WTC11 (cell line): ENCODE data around the gene ATG101.

Experiments
- CBFB ChIP-seq: sonication (generic); formaldehyde crosslinking; IDR thresholded peaks from 2 replicates; pipeline ENCODE4 v1.8.1; 2022; ENCODE audit warnings: mild to moderate bottlenecking, low read depth, missing genetic modification reagents
- CREB1 ChIP-seq: sonication (generic); formaldehyde crosslinking; IDR thresholded peaks from 2 replicates; pipeline ENCODE4 v1.8.0; 2023; ENCODE audit warnings: mild to moderate bottlenecking, missing genetic modification reagents
- CREM ChIP-seq: sonication (generic); formaldehyde crosslinking; IDR thresholded peaks from 2 replicates; pipeline ENCODE4 v1.8.1; 2022; ENCODE audit warnings: mild to moderate bottlenecking, missing genetic modification reagents, moderate library complexity
- JUN ChIP-seq: sonication (generic); formaldehyde crosslinking; IDR thresholded peaks from 2 replicates; pipeline ENCODE4 v1.8.0; 2023; ENCODE audit warnings: mild to moderate bottlenecking, missing genetic modification reagents
- SP1 ChIP-seq: sonication (generic); formaldehyde crosslinking; conservative IDR thresholded peaks from 2 replicates; pipeline ENCODE4 v1.8.1; 2022; ENCODE audit warnings: missing genetic modification reagents
- TCF7 ChIP-seq: sonication (generic); formaldehyde crosslinking; IDR thresholded peaks from 2 replicates; pipeline ENCODE4 v1.8.0; 2022; ENCODE audit warnings: mild to moderate bottlenecking, low read depth, missing genetic modification reagents, moderate library complexity
- ZNF121 ChIP-seq: sonication (generic); formaldehyde crosslinking; IDR thresholded peaks from 2 replicates; pipeline ENCODE4 v1.8.0; 2023; ENCODE audit warnings: missing genetic modification reagents
- ZNF263 ChIP-seq: sonication (generic); formaldehyde crosslinking; IDR thresholded peaks from 2 replicates; pipeline ENCODE4 v1.8.1; 2022; ENCODE audit warnings: low read depth, mild to moderate bottlenecking, moderate library complexity, missing genetic modification reagents
- TF ChIP-seq, protein P1 (sequence below): fragments of 200-600 bp; IDR thresholded peaks from 2 replicates; pipeline ENCODE4 v1.8.0; 2022; ENCODE audit warnings: antibody characterized with exemption
- TF ChIP-seq, protein P2 (sequence below): sonication (generic); formaldehyde crosslinking; IDR thresholded peaks from 2 replicates; pipeline ENCODE4 v1.8.1; 2023; ENCODE audit warnings: mild to moderate bottlenecking, missing genetic modification reagents, moderate library complexity
- TF ChIP-seq, protein P3 (sequence below): sonication (generic); formaldehyde crosslinking; IDR thresholded peaks from 2 replicates; pipeline ENCODE4 v1.8.1; 2023; ENCODE audit warnings: mild to moderate bottlenecking, missing genetic modification reagents, borderline replicate concordance
- TF ChIP-seq, protein P4 (sequence below): sonication (generic); formaldehyde crosslinking; IDR thresholded peaks from 2 replicates; pipeline ENCODE4 v1.8.1; 2023; ENCODE audit warnings: mild to moderate bottlenecking, moderate library complexity, missing genetic modification reagents
- TF ChIP-seq, protein P5 (sequence below): sonication (generic); formaldehyde crosslinking; IDR thresholded peaks from 2 replicates; pipeline ENCODE4 v1.8.1; 2023; ENCODE audit warnings: mild to moderate bottlenecking, missing genetic modification reagents, moderate library complexity

DNA sequence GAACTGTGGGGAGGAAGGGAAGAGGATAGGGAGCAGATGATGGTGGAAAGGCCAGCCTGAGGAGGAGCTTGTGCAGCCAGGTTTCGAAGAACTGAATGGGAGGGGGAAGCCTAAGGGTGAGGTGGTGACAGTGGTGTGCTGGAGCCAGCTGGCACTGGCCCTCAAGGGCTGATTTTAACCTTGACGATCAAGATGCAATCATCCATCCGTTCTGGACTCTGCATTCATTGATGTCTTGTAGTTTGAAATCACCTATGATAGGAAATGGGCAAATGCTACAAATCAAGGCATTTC lies 2.8 kb upstream of the ATG101 start:
- TF ChIP-seq, protein P1, sequence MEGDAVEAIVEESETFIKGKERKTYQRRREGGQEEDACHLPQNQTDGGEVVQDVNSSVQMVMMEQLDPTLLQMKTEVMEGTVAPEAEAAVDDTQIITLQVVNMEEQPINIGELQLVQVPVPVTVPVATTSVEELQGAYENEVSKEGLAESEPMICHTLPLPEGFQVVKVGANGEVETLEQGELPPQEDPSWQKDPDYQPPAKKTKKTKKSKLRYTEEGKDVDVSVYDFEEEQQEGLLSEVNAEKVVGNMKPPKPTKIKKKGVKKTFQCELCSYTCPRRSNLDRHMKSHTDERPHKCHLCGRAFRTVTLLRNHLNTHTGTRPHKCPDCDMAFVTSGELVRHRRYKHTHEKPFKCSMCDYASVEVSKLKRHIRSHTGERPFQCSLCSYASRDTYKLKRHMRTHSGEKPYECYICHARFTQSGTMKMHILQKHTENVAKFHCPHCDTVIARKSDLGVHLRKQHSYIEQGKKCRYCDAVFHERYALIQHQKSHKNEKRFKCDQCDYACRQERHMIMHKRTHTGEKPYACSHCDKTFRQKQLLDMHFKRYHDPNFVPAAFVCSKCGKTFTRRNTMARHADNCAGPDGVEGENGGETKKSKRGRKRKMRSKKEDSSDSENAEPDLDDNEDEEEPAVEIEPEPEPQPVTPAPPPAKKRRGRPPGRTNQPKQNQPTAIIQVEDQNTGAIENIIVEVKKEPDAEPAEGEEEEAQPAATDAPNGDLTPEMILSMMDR, result no peak
- TF ChIP-seq SP1 (CRISPR knock-in tag), result no peak
- TF ChIP-seq JUN, result no peak
- TF ChIP-seq ZNF121, result no peak
- TF ChIP-seq, protein P2, sequence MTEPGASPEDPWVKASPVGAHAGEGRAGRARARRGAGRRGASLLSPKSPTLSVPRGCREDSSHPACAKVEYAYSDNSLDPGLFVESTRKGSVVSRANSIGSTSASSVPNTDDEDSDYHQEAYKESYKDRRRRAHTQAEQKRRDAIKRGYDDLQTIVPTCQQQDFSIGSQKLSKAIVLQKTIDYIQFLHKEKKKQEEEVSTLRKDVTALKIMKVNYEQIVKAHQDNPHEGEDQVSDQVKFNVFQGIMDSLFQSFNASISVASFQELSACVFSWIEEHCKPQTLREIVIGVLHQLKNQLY, result no peak
- no peak for TF ChIP-seq CBFB (CRISPR knock-in tag)
- no peak for TF ChIP-seq ZNF263 (CRISPR knock-in tag)
- TF ChIP-seq, protein P3, sequence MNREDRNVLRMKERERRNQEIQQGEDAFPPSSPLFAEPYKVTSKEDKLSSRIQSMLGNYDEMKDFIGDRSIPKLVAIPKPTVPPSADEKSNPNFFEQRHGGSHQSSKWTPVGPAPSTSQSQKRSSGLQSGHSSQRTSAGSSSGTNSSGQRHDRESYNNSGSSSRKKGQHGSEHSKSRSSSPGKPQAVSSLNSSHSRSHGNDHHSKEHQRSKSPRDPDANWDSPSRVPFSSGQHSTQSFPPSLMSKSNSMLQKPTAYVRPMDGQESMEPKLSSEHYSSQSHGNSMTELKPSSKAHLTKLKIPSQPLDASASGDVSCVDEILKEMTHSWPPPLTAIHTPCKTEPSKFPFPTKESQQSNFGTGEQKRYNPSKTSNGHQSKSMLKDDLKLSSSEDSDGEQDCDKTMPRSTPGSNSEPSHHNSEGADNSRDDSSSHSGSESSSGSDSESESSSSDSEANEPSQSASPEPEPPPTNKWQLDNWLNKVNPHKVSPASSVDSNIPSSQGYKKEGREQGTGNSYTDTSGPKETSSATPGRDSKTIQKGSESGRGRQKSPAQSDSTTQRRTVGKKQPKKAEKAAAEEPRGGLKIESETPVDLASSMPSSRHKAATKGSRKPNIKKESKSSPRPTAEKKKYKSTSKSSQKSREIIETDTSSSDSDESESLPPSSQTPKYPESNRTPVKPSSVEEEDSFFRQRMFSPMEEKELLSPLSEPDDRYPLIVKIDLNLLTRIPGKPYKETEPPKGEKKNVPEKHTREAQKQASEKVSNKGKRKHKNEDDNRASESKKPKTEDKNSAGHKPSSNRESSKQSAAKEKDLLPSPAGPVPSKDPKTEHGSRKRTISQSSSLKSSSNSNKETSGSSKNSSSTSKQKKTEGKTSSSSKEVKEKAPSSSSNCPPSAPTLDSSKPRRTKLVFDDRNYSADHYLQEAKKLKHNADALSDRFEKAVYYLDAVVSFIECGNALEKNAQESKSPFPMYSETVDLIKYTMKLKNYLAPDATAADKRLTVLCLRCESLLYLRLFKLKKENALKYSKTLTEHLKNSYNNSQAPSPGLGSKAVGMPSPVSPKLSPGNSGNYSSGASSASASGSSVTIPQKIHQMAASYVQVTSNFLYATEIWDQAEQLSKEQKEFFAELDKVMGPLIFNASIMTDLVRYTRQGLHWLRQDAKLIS (CRISPR knock-in tag), result no peak
- TF ChIP-seq TCF7 (CRISPR knock-in tag), result no peak
- TF ChIP-seq, protein P4, sequence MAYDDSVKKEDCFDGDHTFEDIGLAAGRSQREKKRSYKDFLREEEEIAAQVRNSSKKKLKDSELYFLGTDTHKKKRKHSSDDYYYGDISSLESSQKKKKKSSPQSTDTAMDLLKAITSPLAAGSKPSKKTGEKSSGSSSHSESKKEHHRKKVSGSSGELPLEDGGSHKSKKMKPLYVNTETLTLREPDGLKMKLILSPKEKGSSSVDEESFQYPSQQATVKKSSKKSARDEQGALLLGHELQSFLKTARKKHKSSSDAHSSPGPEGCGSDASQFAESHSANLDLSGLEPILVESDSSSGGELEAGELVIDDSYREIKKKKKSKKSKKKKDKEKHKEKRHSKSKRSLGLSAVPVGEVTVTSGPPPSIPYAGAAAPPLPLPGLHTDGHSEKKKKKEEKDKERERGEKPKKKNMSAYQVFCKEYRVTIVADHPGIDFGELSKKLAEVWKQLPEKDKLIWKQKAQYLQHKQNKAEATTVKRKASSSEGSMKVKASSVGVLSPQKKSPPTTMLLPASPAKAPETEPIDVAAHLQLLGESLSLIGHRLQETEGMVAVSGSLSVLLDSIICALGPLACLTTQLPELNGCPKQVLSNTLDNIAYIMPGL (CRISPR knock-in tag), result no peak
- no peak for TF ChIP-seq CREM (CRISPR knock-in tag)
- TF ChIP-seq, protein P5, sequence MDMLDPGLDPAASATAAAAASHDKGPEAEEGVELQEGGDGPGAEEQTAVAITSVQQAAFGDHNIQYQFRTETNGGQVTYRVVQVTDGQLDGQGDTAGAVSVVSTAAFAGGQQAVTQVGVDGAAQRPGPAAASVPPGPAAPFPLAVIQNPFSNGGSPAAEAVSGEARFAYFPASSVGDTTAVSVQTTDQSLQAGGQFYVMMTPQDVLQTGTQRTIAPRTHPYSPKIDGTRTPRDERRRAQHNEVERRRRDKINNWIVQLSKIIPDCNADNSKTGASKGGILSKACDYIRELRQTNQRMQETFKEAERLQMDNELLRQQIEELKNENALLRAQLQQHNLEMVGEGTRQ (CRISPR knock-in tag), result no peak
- no peak for TF ChIP-seq CREB1 (CRISPR knock-in tag)
